Activated CD4-positive, alpha-beta T cell treated with anti-CD3 and anti-CD28 coated beads, Interleukin-2, amount 10 ng/mL, durations not matched to agents 24 days and 14 days (primary cell): Measurements from ENCODE around the gene RASAL1. TPM values are rescaled to one million over a fixed set of nuclear protein-coding genes. Genes with fewer than 3 reads are reported as not detected.
A peak's percentile ranks its signal among the peaks of the same experiment; 100 is the strongest.
"Not testable (repeated sequence)": the region's sequence is repeated elsewhere in the genome, so short reads cannot be mapped to it uniquely, and the experiment has no call there.

ENCODE experiments used
- DNase-seq: peaks from one replicate; pipeline ENCODE4 v3.0.0; 2022
- H3K27ac Mint-ChIP-seq: one replicate; pipeline ENCODE4 v1.8.0; 2022; ENCODE audit warnings: mild to moderate bottlenecking, mixed read lengths
- H3K27me3 Mint-ChIP-seq: one replicate; pipeline ENCODE4 v1.8.0; 2022; ENCODE audit warnings: mixed read lengths
- H3K36me3 Mint-ChIP-seq: one replicate; pipeline ENCODE4 v1.8.0; 2022; ENCODE audit warnings: low read depth, mild to moderate bottlenecking, mixed read lengths
- H3K4me1 Mint-ChIP-seq: one replicate; pipeline ENCODE4 v1.8.0; 2021; ENCODE audit warnings: mixed read lengths
- H3K4me3 Mint-ChIP-seq: one replicate; pipeline ENCODE4 v1.8.0; 2022; ENCODE audit warnings: mild to moderate bottlenecking, moderate library complexity, mixed read lengths
- H3K9me3 Mint-ChIP-seq: one replicate; pipeline ENCODE4 v1.8.0; 2021; ENCODE audit warnings: mixed read lengths
- intact Hi-C: fragments of 100-400 bp; cut with micrococcal nuclease; formaldehyde crosslinking; loops from one replicate; pipeline ENCODE4 v1.15.1; 2023
- total RNA-seq: library from RNA; stranded (reverse); gene quantifications from 2 replicates; pipeline ENCODE4 v1.2.3, GENCODE V29; 2022

Gene RASAL1
- total RNA-seq, 1 donor from 2014 or later = 1.1 TPM

DNA sequence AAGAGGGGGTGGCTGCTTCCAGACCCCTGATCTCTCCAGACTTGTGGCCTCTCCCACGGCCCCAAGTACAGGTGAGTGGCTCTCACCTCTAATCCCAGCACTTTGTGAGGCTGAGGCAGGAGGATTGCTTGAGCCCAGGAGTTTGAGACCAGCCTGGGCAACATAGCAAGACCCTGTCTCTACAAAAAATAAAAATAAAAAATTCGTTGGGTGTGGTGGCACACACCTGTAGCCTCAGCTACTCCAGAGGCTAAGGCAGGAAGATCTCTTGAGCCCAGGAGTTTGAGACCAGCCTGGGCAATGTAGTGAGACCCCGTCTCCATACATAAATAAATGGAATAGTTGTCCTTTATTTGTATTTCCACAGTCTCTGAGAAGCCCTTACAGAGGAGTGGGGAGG, 6.2 kb upstream of the RASAL1 start:
- H3K9me3 Mint-ChIP-seq, H3K4me1 Mint-ChIP-seq, intact Hi-C loops, H3K27me3 Mint-ChIP-seq, H3K36me3 Mint-ChIP-seq, H3K4me3 Mint-ChIP-seq, DNase-seq: not testable (repeated sequence)
- H3K27ac Mint-ChIP-seq = peak overlapping the region; percentile 45

DNA sequence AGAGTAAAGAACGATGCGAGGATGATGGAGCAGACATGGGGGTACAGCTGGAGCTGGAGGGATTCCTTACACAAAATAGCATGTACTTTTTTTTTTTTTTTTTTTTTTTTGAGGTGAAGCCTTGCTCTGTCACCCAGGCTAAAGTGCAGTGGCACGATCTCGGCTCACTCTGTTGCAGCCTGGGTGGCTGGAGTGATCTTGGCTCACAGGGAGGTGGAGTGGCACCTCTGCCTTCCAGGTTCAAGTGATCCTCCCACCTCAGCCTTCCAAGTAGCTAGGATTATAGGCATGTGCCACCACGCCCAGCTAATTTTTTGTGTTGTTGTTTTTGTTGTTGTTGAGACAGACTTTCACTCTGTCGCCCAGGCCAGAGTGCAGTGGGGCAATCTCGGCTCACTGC, 5.1 kb upstream of the RASAL1 start:
- Mint-ChIP-seq H3K27ac (no peak overlapping the region), H3K27me3 (peaks cover 6% of the 10 kb centered on the region), H3K4me3 (no peak overlapping the region), H3K4me1 (peaks cover 14% of the 10 kb centered on the region), H3K36me3 (no peaks in the 10 kb centered on the region), H3K9me3 (no peaks in the 10 kb centered on the region)
- intact Hi-C loops = no loop called here
- DNase-seq = no peak

DNA sequence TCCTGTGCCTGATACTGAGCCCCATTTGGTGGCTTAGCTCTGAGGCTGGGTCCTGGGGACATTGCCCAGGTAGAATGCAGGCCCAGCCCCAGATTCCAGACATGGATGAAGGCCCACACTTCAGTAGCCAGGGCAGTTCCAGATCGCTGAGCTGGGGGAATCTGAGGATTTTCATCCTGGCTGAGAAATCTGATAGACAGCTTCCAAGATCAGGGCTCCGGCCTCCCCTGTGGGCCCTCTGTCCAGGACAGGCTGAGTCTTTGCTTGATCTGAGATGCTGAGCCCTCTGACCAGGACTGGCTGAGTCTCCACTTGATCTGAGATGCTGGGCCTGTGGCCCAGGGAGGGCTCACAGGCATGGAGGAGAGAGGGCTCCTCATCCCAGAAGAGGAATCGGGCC, 3.3 kb upstream of the RASAL1 start:
- no peak overlapping the region for H3K27ac Mint-ChIP-seq
- H3K4me1 Mint-ChIP-seq = peaks cover 16% of the 10 kb centered on the region
- no peak overlapping the region for H3K4me3 Mint-ChIP-seq
- no peak for DNase-seq
- intact Hi-C loops = no loop called here
- H3K36me3 Mint-ChIP-seq = no peaks in the 10 kb centered on the region
- peaks cover 2% of the 10 kb centered on the region for H3K27me3 Mint-ChIP-seq
- H3K9me3 Mint-ChIP-seq = no peaks in the 10 kb centered on the region

DNA sequence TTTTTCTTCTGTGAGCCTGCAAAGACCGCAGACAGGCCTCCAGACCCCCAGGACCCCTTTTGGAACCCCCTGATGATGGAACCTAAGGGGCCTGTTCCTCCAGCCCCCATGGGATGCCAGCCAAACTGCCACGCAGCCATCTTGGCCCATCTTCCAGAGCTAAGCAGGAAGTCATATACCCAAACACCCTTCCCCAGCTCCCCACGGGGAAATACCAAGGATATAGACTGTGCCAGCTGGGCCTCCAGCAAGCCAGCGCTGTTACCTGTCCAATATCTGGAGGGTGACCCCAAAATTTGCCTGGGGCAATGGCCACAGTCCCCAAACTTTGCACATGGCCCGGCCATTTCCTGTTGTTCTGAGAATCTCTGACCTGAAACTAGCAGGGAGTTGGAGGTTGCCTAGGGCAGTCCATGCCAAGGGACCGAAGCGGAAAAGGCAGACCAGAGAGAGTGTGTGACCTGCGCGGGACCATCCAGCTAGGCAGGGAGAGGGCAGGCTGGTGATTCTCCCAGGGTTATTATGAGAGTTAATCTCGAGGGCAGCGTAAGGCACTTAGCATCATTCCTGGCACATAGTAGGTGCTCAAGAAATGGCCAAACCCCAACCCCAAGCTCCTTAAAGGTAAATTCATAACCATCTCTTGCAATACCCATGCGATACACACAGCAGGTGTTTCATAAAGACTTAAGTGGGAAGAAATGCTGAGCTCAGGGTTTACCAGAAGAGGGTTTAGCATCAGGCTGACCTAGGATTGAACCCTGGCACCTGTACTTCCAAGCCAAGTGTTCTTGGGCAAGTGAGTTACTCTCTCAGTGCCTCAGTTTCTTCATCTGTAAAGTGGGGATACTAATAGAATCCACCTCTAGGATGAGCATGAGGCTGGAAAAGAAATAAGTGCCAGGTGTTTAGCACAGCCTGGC, 2.6 kb upstream of the RASAL1 start:
- no peak overlapping the region for H3K27ac Mint-ChIP-seq
- DNase-seq = no peak
- intact Hi-C loops = no loop called here

DNA sequence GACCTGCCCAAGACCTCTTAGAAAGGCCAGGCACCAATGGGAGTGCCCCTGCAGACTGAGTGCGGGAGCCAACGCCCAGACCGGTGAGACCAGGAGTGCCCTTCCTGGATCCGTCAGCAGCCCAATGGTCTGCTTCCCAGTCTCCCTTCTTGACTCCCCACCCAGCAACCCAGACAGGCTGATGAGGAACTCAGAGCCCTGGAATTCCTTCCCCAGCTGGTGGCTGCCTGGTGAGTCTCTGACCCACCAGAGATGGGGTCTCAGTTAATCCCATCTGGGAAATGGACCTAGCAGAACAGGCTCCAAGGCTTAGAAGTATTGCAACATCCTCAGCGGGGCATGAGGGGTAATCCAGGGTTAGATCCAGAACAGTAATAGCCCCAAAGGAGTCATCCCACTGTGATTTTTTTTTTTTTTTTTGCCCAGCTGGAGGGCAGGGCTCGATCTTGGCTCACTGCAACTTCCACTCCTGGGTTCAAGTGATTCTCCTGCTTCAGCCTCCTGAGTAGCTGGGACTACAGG, 1.5 kb upstream of the RASAL1 start:
- DNase-seq = no peak
- Mint-ChIP-seq H3K27ac (no peak overlapping the region), H3K9me3 (no peaks in the 10 kb centered on the region), H3K4me3 (no peak overlapping the region), H3K27me3 (peaks cover 2% of the 10 kb centered on the region), H3K4me1 (peaks cover 16% of the 10 kb centered on the region), H3K36me3 (no peaks in the 10 kb centered on the region)
- intact Hi-C loops = loop anchor here (1.0 kb wide), 1 partner anchor 15 kb away; no protein-coding TSS in a partner anchor

More for the DNA sequence above, 2.6 kb upstream of the RASAL1 start:
- Mint-ChIP-seq H3K9me3 (no peaks in the 10 kb centered on the region), H3K4me3 (no peak overlapping the region), H3K27me3 (peaks cover 2% of the 10 kb centered on the region), H3K36me3 (no peaks in the 10 kb centered on the region), H3K4me1 (peaks cover 16% of the 10 kb centered on the region)

DNA sequence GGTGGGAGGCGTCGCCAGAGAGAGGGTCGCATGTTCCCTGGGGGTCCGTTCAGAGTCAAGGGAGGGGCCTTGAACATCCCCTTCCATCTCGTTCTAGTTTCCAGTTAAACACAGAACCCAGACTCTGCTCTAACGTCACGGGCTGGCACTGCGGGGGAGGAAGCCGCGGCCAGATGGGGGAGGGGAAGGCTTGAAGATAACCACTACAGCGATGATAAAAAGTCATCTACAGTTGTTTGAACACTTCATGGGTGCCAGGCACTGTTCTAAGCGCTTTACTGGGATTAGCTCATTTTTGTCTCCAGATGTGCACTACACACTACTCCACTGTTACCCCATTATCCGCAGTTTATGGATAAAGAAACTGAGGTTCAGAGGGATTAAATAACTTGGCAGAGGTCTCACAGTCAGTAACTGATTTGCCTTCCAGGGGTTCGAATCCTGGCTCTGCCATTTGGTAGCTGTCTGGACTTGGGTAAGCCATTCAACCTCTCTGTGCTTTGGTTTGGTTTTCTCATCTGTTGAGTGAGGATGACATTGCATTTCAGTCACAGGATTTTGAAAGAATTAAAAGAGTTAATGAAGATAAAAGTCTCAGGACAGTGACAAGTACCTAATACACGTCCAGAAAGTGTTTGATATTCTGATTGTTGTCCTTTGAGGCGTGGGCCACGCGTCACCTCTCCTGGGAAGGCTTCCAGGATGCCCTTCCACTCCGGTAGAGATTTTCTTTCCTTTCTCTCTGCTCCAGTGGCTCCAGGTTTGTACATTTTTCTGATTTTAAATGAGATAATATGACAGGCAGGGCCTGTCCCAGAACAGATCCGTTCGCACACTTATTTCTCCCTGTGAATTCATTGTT, 798 bp upstream of the RASAL1 start:
- Mint-ChIP-seq H3K36me3 (no peaks in the 10 kb centered on the region), H3K9me3 (no peaks in the 10 kb centered on the region), H3K27me3 (peaks cover 2% of the 10 kb centered on the region), H3K4me3 (peak overlapping the region; percentile 81), H3K4me1 (peaks cover 16% of the 10 kb centered on the region), H3K27ac (peak overlapping the region; percentile 54)
- intact Hi-C loops = loop anchor here (1.0 kb wide), 1 partner anchor 16 kb away; no protein-coding TSS in a partner anchor
- peak; percentile 78 for DNase-seq

DNA sequence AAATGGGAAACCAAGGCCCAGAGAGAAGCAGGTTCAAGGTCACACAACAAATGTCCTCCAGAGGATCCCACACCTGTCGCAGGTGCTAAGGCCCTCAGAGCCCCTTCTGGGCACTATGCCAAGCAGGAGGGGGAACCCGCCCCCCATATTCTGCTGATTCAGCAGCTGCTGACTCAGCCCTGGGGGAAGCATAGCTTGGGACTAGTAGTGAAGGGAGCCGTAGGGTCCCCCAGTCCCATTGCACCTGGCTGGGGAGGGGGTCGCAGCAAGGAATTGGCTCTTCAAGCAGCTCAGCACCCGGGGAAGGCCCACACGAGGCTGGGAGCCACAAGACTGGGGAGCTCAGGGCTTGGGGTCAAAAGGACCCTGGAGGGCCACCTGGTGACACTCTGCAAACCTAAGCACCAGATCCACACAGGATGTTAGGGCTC, 1.0 kb downstream of the RASAL1 start:
- Mint-ChIP-seq H3K9me3 (no peaks in the 10 kb centered on the region), H3K36me3 (no peaks in the 10 kb centered on the region), H3K27ac (no peak overlapping the region), H3K4me1 (peaks cover 16% of the 10 kb centered on the region), H3K27me3 (peaks cover 2% of the 10 kb centered on the region), H3K4me3 (peak overlapping the region; percentile 58)
- DNase-seq = no peak
- intact Hi-C loops = loop anchor here (5.0 kb wide), 1 partner anchor 37 kb away; no protein-coding TSS in a partner anchor

DNA sequence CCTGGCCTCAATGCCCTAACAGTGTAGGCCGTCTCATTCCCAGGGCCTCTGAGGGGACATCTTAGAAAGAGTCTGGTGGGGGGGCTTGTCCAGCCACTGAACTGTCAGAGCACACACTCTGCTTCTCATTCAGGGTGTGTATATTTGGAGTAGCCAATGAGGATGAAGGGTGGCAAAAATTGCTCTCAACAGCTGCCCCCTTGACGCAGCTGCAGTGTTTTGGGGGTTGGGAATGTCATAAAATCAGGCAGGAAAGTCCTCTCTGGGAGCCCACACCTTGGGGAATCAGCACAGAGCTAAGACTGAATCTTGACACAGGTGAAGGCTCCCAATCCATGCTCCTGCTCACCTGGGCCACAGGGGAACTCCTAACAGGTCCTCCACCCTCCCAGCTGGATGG, 1.5 kb downstream of the RASAL1 start:
- intact Hi-C loops = loop anchor here (5.0 kb wide), 1 partner anchor 37 kb away; no protein-coding TSS in a partner anchor
- no peak overlapping the region for H3K27ac Mint-ChIP-seq
- H3K4me1 Mint-ChIP-seq = peaks cover 16% of the 10 kb centered on the region
- no peak for DNase-seq
- no peaks in the 10 kb centered on the region for H3K36me3 Mint-ChIP-seq
- H3K9me3 Mint-ChIP-seq = no peaks in the 10 kb centered on the region
- H3K27me3 Mint-ChIP-seq = peaks cover 2% of the 10 kb centered on the region
- no peak overlapping the region for H3K4me3 Mint-ChIP-seq

DNA sequence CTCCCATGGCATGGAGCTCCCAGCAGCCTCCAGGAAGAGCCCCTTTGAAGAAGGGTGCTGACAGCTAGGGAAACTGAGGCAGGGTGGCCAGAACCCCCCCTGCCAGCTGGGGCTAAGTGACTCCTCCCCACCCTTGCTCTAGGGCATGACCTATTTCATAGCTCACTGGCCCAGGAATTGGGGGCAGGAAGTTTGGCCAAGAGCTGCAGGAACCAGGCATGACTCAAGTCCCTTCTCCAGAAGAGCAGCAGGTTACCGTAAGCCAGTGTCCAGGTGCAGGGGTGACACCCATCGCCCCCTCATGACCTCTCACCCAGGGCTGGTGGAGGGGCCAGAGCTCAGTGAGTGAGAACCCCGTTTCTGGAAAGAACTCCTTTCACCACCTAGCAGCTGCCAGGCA, 1.9 kb downstream of the RASAL1 start:
- H3K27me3 Mint-ChIP-seq = peaks cover 2% of the 10 kb centered on the region
- no peak for DNase-seq
- no peaks in the 10 kb centered on the region for H3K9me3 Mint-ChIP-seq
- H3K27ac Mint-ChIP-seq = no peak overlapping the region
- H3K4me3 Mint-ChIP-seq = no peak overlapping the region
- H3K36me3 Mint-ChIP-seq = no peaks in the 10 kb centered on the region
- intact Hi-C loops = loop anchor here (5.0 kb wide), 1 partner anchor 36 kb away; no protein-coding TSS in a partner anchor
- peaks cover 16% of the 10 kb centered on the region for H3K4me1 Mint-ChIP-seq

DNA sequence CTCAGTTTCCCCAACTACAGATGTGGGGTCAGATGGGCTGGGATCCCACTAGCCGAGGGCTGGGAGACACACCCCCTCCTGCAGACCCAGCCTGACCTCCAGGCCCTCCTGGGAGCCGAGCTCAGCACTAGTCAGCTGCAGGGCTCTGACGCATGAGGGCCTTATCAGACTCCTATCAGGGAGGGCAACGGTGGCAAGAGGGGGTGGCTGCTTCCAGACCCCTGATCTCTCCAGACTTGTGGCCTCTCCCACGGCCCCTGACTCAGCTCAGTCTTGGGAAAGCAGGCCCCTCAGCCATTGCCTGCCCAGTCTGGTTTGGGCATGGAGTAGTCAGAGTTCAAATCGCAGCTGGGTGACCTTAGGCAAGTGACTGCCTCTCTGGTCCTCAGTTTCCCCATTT, 2.5 kb downstream of the RASAL1 start:
- Mint-ChIP-seq H3K36me3 (no peaks in the 10 kb centered on the region), H3K27ac (no peak overlapping the region), H3K9me3 (no peaks in the 10 kb centered on the region), H3K4me1 (peaks cover 15% of the 10 kb centered on the region), H3K4me3 (no peak overlapping the region), H3K27me3 (peaks cover 2% of the 10 kb centered on the region)
- intact Hi-C loops = loop anchor here (5.0 kb wide), 1 partner anchor 36 kb away; no protein-coding TSS in a partner anchor
- no peak for DNase-seq

DNA sequence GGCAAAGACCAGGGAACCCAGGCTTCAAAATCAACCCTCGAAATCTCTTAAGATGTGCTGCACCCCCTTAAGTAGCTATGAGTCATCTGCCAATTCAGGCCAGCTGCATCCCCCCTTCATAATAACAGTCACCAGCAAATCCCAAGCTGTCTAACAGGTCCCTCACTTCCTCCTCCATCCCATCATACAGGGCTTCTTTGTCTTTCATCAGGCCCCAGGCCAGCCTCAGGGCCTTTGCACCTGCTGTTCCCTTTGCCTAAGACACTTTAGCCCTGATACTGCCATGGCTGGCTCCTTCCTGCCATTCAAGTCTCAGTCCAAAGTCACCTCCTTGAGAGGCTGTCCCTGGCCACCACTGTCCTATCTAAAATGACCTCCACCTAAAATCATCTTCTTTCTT, 4.0 kb downstream of the RASAL1 start:
- Mint-ChIP-seq H3K27me3 (no peaks in the 10 kb centered on the region), H3K36me3 (no peaks in the 10 kb centered on the region), H3K4me3 (no peak overlapping the region), H3K27ac (no peak overlapping the region), H3K4me1 (peaks cover 11% of the 10 kb centered on the region), H3K9me3 (no peaks in the 10 kb centered on the region)
- DNase-seq = no peak
- intact Hi-C loops = loop anchor here (5.0 kb wide), 1 partner anchor 34 kb away; no protein-coding TSS in a partner anchor

DNA sequence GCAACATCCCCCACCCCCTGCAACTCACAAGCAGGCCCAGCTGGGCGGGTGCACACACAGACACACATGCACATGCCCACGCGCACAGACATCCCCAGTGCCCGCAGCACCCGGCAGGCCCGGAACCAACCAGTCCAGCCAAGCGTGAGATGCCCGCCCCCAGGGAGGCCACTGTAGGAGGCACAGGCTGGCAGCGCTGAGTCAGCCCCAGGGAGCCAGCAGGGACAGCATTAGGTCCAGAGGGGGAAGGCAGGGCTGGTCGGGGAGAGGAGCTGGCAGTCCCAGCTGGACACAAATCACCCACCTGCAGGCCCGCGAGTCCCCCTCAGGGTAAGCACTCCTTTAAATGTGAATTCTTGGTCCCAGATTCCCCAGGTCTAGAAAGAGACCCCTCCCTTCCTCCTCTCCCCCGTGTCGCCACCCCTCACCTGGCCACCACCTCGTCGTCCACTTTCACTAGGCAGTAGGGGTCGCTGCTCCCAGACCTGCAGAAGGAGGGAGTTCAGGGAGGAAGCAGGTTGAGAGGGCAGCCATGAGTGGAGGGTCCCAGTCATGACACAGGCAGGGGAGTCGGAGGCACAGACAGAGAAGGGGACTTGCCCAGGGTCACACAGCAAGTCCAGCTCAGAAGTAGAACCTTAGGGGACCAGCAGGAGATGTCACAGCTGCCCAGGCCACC, 5.0 kb downstream of the RASAL1 start:
- Mint-ChIP-seq H3K4me1 (peaks cover 2% of the 10 kb centered on the region), H3K27ac (no peak overlapping the region), H3K4me3 (no peak overlapping the region), H3K27me3 (no peaks in the 10 kb centered on the region), H3K9me3 (no peaks in the 10 kb centered on the region), H3K36me3 (no peaks in the 10 kb centered on the region)
- DNase-seq = no peak
- intact Hi-C loops = loop anchor here (5.0 kb wide), 1 partner anchor 33 kb away; no protein-coding TSS in a partner anchor
